Mesendoderm (in vitro differentiated cells): Measurements from ENCODE around the gene ZNF597.

Experiments used
- DNase-seq: peaks from one replicate; pipeline ENCODE4 v3.0.0; 2013
- H2AK5ac ChIP-seq: 2 replicates; pipeline ENCODE4 v1.6.1; 2013; ENCODE audit warnings: low read length, inconsistent platforms
- H2BK120ac ChIP-seq: 2 replicates; pipeline ENCODE4 v1.6.1; 2013; ENCODE audit warnings: low read depth, mild to moderate bottlenecking, low read length, moderate library complexity, mixed read lengths
- H2BK15ac ChIP-seq: replicated peaks from 2 replicates; pipeline ENCODE4 v1.6.1; 2013; ENCODE audit warnings: low read depth, mild to moderate bottlenecking, moderate library complexity
- H2BK5ac ChIP-seq: 2 replicates; pipeline ENCODE4 v1.6.1; 2013; ENCODE audit warnings: low read length, inconsistent platforms
- H3K18ac ChIP-seq: 2 replicates; pipeline ENCODE4 v1.6.1; 2013; ENCODE audit warnings: mild to moderate bottlenecking, low read length, mixed read lengths
- H3K23ac ChIP-seq: one replicate; pipeline ENCODE4 v1.6.1; 2013; ENCODE audit warnings: low read length
- H3K27ac ChIP-seq: 2 replicates; pipeline ENCODE4 v1.5.1; 2013; ENCODE audit warnings: low read depth, mild to moderate bottlenecking, inconsistent platforms, low read length, moderate library complexity
- H3K27me3 ChIP-seq: 2 replicates; pipeline ENCODE4 v1.6.1; 2013; ENCODE audit warnings: low read length, control low read depth, mild to moderate bottlenecking, inconsistent platforms; ENCODE audit not compliant: insufficient read depth, poor library complexity
- H3K36me3 ChIP-seq: 2 replicates; pipeline ENCODE4 v1.6.1; 2013; ENCODE audit warnings: low read length, inconsistent platforms; ENCODE audit not compliant: control insufficient read depth, insufficient read depth
- H3K4ac ChIP-seq: one replicate; pipeline ENCODE4 v1.6.1; 2013; ENCODE audit warnings: low read depth, mild to moderate bottlenecking, low read length, moderate library complexity
- H3K4me1 ChIP-seq: 2 replicates; pipeline ENCODE4 v1.6.1; 2013; ENCODE audit warnings: low read depth, low read length, inconsistent platforms; ENCODE audit not compliant: control insufficient read depth
- H3K4me2 ChIP-seq: 2 replicates; pipeline ENCODE4 v1.6.1; 2013; ENCODE audit warnings: low read length
- H3K4me3 ChIP-seq: 2 replicates; pipeline ENCODE4 v1.5.1; 2013; ENCODE audit warnings: mild to moderate bottlenecking, low read length
- H3K56ac ChIP-seq: one replicate; pipeline ENCODE4 v1.6.1; 2013; ENCODE audit warnings: low read length
- H3K79me1 ChIP-seq: 2 replicates; pipeline ENCODE4 v1.6.1; 2013; ENCODE audit warnings: low read length, inconsistent platforms
- H3K79me2 ChIP-seq: 2 replicates; pipeline ENCODE4 v1.6.1; 2013; ENCODE audit warnings: mild to moderate bottlenecking, low read length; ENCODE audit not compliant: control insufficient read depth, insufficient read depth
- H3K9ac ChIP-seq: 2 replicates; pipeline ENCODE4 v1.6.1; 2013; ENCODE audit warnings: low read length, inconsistent platforms
- H4K5ac ChIP-seq: one replicate; pipeline ENCODE4 v1.6.1; 2013; ENCODE audit warnings: low read length
- H4K8ac ChIP-seq: one replicate; pipeline ENCODE4 v1.6.1; 2013; ENCODE audit warnings: low read depth, mild to moderate bottlenecking, control low read depth, low read length, moderate library complexity
- WGBS: extraction: QIAGEN DNeasy Blood & Tissue Kit; methylation state at CpG from one replicate; pipeline ENCODE4 v1.1.7; 2013; ENCODE audit warnings: low lambda C conversion rate, missing lambda C conversion rate; ENCODE audit not compliant: insufficient coverage; ENCODE audit errors: extremely low coverage; 5-methylcytosine and 5-hydroxymethylcytosine counted together

The ZNF597 gene

DNA sequence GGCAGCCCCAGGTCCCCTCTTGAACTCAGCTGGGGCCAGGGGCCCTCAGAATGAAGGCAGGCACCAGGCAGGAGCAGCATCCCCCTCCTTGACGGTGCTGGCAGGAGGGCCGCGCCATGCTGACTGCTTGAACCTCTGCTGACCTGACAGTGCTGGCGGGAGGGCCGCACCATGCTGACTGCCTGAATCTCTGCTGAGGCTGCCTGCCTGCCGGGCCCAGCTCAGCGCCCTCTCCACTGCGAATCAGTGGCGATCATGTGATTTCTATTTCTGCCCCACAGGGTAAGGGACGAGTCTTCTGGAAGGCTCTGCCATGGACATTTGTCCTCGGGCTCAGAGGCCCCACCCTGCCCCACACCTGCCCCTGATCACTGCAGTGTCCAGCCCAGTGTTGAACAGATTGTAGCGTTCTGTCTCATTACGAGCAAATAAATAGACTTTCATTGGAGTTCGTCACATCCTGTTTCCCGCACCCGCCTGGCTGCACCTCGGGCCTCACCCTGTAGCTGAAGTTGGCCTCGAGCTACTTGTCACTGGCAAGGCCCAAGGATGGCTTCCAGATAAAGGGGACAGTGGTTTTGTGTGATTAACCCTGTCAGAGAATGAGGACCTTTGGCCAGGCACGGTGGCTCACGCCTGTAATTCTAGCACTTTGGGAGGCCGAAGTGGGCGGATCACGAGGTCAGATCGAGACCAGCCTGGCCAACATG lies 43.4 kb upstream of the ZNF597 start:
- Histone ChIP-seq H3K79me2 (no peaks in the 10 kb centered on the region), H3K18ac (no peak overlapping the region), H3K79me1 (no peaks in the 10 kb centered on the region), H3K36me3 (peaks cover 5% of the 10 kb centered on the region), H3K4me3 (no peak overlapping the region), H2BK120ac (no peak overlapping the region), H3K4me1 (no peaks in the 10 kb centered on the region), H3K4ac (no peak overlapping the region), H4K8ac (no peak overlapping the region), H3K4me2 (no peak overlapping the region), H3K27ac (no peak overlapping the region), H3K56ac (no peak overlapping the region), H4K5ac (no peak overlapping the region), H3K27me3 (no peaks in the 10 kb centered on the region), H2BK15ac (no peak overlapping the region), H3K23ac (no peak overlapping the region), H3K9ac (no peak overlapping the region), H2AK5ac (no peak overlapping the region), H2BK5ac (no peak overlapping the region)
- no peak for DNase-seq
- no CpG with 5 or more reads among the region's 24 CpGs for WGBS

DNA sequence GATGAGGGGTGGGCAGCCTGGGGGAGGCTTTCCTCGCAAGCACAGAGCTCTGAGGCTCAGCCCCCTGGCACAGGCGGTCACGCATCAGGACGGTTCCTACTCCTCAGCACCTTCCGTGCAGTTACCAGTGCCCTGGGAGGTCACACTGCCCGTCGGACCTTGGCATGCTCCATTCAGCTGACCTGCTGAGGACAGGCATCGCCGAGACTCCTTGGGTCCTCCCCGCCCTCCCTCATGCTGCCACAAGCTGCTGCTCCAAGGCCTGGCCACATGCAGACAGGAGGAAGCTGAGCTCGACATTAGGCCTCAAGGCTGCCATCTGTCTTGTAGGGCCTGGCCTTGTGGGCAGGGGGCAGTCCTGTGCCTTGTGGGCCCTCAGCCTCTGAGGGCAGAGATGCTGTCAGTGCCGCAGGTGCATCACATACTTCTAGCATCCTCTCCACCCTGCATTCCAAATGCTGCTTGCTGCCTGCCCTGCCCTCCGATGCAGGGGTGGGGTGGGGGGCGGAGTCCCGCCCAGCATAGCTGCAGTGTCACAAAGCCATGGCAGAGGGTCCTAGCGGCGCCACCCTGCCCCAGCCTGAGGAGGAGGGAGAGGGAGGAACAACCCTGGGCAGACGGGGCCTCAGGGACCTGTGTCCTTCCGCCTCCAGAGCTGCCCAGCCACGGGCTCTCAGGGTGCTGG lies 42.7 kb upstream of the ZNF597 start:
- WGBS = no CpG with 5 or more reads among the region's 20 CpGs

DNA sequence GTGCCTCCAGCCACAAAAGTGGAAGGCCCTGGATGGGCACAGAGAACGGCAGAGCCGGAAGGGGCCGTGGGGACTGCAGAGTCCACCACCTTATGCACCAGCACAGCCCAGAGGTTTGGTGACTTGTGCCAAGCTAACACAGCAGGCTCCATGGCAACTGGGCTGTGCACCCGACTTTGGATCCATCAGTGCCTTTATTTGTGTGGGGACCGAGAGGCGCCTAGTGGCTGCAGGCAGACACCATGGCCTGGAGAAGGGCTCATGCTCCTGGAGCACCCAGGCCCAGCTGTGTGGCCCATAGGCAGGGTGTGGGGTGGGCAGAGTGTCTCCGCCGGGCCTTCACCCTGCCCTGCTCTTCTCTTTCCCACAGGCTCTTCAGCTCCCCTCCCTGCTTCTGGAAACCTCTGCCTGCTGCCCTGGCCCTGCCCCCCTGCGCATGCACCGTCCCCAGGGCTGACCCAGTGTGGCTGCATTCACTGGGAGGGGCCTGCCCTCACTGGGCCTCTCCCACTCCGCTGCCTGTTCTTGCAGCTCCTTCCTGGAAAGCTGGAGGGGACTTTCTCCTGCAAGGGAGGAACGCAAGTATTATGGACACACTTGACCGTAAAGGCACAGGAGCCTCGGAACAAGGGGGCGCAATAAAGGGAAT lies 41.9 kb upstream of the ZNF597 start:
- H3K23ac ChIP-seq = no peak overlapping the region
- H3K4me2 ChIP-seq = no peak overlapping the region
- no peak overlapping the region for H2AK5ac ChIP-seq
- H3K4ac ChIP-seq = no peak overlapping the region
- no peaks in the 10 kb centered on the region for H3K79me1 ChIP-seq
- no peak overlapping the region for H2BK5ac ChIP-seq
- H2BK15ac ChIP-seq = no peak overlapping the region
- H3K36me3 ChIP-seq = peaks cover 5% of the 10 kb centered on the region
- no peak for DNase-seq
- no peaks in the 10 kb centered on the region for H3K27me3 ChIP-seq
- H3K4me3 ChIP-seq = no peak overlapping the region
- no peak overlapping the region for H2BK120ac ChIP-seq
- H3K79me2 ChIP-seq = no peaks in the 10 kb centered on the region
- H3K4me1 ChIP-seq = peaks cover 5% of the 10 kb centered on the region
- H4K5ac ChIP-seq = no peak overlapping the region
- WGBS = no CpG with 5 or more reads among the region's 15 CpGs
- no peak overlapping the region for H3K27ac ChIP-seq
- no peak overlapping the region for H3K18ac ChIP-seq
- H3K56ac ChIP-seq = no peak overlapping the region
- H4K8ac ChIP-seq = no peak overlapping the region
- H3K9ac ChIP-seq = no peak overlapping the region

More for the DNA sequence above, 42.7 kb upstream of the ZNF597 start:
- Histone ChIP-seq H3K27ac (no peak overlapping the region), H4K8ac (no peak overlapping the region), H2AK5ac (no peak overlapping the region), H3K27me3 (no peaks in the 10 kb centered on the region), H3K4ac (no peak overlapping the region), H3K79me1 (no peaks in the 10 kb centered on the region), H2BK120ac (no peak overlapping the region), H2BK5ac (no peak overlapping the region), H3K23ac (no peak overlapping the region), H3K9ac (no peak overlapping the region), H3K4me3 (no peak overlapping the region), H3K36me3 (peaks cover 5% of the 10 kb centered on the region), H3K4me2 (no peak overlapping the region), H2BK15ac (no peak overlapping the region), H3K18ac (no peak overlapping the region), H3K79me2 (no peaks in the 10 kb centered on the region), H3K56ac (no peak overlapping the region), H3K4me1 (peaks cover 3% of the 10 kb centered on the region), H4K5ac (no peak overlapping the region)
- peak; percentile 57 for DNase-seq

DNA sequence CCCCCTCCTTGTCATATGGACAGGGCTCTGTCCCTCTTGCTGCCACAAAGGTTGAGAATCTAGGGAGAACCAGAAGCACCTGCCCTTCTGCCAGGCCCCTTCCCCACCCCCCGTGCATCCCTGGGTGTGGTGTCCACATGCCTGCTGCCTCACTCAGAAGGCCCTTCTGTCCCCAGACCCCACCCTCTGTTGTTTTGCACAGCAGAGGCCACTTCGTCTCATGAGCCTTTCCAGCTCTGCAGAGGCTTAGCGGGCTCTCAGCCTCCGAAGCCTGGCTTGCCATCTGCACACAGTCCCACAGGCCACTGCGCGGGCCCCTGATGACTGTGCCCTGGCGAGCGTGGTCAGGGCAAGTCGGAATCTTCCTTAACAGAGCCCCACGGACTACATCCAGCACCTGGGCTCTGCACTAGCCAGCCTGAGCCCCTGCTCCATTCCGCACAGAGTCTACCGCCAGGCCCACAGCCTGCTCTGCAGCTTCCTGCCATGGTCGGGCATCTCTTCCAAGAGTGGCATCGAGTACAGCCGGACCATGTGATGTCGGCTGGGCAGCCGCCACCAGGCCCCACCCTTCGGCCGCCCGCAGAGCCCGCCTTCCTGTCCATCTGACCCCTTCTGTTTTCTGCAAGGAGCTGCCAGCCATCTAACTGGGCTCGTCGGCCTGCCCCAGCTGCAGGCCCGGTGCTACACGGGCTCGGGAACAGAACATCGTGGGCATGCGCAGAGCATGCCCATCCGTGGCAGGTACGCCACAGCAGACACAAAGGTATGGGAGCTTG lies 41.2 kb upstream of the ZNF597 start:
- Histone ChIP-seq H4K8ac (no peak overlapping the region), H3K4me3 (no peak overlapping the region), H3K36me3 (peaks cover 7% of the 10 kb centered on the region), H3K4me2 (no peak overlapping the region), H3K79me2 (no peaks in the 10 kb centered on the region), H3K27ac (no peak overlapping the region), H3K4ac (no peak overlapping the region), H3K18ac (no peak overlapping the region), H3K9ac (no peak overlapping the region), H3K27me3 (no peaks in the 10 kb centered on the region), H3K4me1 (peaks cover 5% of the 10 kb centered on the region), H2BK5ac (no peak overlapping the region), H2AK5ac (no peak overlapping the region), H3K23ac (no peak overlapping the region), H3K56ac (no peak overlapping the region), H3K79me1 (peaks cover 2% of the 10 kb centered on the region), H2BK120ac (no peak overlapping the region), H2BK15ac (no peak overlapping the region), H4K5ac (no peak overlapping the region)
- WGBS = no CpG with 5 or more reads among the region's 30 CpGs
- DNase-seq = no peak

DNA sequence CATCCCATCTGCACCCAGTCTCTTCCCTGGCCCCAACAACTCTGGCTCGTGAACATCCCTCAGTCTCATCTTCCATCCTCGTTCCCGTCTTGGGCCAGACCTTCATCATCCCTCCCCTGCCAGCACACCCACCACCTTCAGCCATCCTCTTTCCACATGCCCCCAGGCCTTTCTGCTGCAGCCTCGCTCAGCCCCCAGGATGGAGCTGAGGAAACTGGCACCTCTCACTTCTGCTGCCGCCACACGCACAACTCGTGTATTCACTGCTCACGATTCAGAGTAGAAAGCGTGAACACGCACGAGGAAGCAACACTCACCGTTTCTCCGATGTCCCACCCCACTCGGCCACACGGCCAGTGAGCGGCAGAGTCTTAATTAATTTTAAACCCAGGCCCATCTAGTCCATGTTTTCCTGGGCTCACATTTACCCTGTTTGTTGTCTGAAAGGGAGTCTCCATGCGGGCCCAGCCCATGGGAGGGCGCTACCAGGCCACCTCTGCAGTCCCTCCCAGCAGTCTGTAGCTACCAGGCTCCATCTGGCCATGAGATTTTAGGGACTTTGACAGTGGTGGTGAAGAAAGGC lies 39.4 kb upstream of the ZNF597 start:
- Histone ChIP-seq H3K4ac (no peak overlapping the region), H3K36me3 (peaks cover 12% of the 10 kb centered on the region), H2BK15ac (no peak overlapping the region), H3K27ac (no peak overlapping the region), H3K4me3 (no peak overlapping the region), H3K27me3 (no peaks in the 10 kb centered on the region), H4K5ac (no peak overlapping the region), H2AK5ac (no peak overlapping the region), H4K8ac (no peak overlapping the region), H3K79me2 (peaks cover 1% of the 10 kb centered on the region), H2BK5ac (no peak overlapping the region), H3K56ac (no peak overlapping the region), H3K4me2 (no peak overlapping the region), H3K9ac (no peak overlapping the region), H3K23ac (no peak overlapping the region), H2BK120ac (no peak overlapping the region), H3K79me1 (peaks cover 8% of the 10 kb centered on the region), H3K18ac (no peak overlapping the region), H3K4me1 (peaks cover 5% of the 10 kb centered on the region)
- no CpG with 5 or more reads among the region's 18 CpGs for WGBS
- no peak for DNase-seq
